GM18502 (cell line): ENCODE data around the gene HOXC4.
"Not testable (repeated sequence)": the region's sequence is repeated elsewhere in the genome, so short reads cannot be mapped to it uniquely, and the experiment has no call there.

Experiments used
- ATAC-seq: cut with Tn5 transposase; IDR thresholded peaks from one replicate; pipeline ENCODE4 v1.9.1; 2021; ENCODE audit warnings: mild to moderate bottlenecking; ENCODE audit not compliant: unreplicated experiment, poor library complexity

HOXC4 gene

DNA sequence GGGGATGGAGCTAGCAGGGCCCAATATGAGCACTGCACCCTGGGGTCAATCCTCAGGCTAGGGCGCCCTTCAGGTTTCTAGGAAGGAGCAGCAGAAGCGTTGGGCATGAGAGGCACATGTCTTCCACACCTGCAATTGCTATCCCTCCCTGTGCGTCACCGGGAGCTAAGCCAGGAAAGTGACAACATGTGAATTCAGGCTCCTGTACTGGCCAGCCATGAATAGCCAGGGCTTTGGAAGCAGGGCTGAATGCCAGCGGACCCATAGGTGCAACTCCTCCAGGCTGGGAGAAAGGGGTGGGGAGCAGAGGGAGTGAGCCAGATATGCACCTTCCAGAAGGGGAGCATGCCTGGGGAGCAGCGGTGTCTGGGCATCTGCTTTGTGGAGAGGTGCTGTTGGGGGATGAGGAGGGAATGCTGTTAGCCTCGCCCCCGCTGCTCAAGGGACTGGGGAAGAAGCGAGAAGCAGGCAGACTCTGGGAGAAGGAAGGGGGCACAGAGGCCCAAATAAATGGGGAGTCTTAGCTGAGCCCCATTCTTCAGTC is 14.7 kb upstream of the HOXC4 start:
- ATAC-seq = no peak

DNA sequence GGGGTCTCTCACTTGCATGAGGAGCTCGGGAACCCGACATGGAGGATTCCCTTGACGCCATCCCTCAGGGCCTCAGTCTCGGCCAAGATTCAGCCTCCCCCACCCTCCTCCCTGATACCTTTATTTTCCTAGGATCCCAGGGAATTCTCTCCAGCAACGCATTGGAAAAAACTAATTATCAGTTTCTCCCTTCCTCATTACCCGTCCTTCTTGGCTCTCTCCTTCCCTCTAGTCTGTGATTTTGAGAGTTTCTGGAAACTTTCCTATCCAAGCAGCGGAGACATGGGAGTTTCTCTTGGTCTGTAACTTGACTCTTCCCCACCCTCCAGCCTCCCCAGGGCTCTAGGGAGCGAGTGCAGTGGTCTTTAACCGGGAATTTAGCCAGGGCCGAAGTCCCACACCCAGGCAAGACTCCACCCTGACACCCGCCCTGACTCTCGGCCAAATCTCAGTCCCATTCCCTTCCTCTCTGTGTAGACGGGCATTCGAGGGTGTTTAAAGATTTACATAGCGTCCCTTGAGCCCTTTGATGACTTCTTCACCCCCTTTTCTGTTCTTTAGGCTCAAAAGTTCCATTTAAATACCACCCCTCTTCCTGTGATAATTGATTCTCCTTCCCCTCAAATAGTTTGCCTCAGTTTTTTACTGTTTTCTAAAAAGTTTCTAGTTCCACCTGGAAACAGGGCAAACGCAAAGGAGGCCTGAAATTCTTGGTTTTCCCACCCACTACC is 14.1 kb upstream of the HOXC4 start:
- no peak for ATAC-seq

DNA sequence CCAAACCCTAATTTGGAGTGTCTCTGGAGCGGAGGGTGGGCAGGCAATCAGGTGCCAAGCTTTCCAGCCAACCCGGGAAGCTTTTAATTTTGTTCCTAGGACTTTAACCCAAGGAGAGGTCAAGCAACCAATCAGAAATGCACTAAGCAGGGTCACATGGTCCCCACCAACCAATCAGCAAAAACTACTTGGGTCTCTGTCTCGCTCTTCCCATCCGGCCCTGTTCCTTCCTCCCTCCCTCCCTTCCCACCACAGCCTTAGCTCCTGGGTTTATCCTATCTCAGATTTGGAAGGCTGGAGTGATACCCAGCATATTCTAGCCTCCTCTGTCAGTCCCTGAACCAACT is 13.5 kb upstream of the HOXC4 start:
- ATAC-seq = no peak

DNA sequence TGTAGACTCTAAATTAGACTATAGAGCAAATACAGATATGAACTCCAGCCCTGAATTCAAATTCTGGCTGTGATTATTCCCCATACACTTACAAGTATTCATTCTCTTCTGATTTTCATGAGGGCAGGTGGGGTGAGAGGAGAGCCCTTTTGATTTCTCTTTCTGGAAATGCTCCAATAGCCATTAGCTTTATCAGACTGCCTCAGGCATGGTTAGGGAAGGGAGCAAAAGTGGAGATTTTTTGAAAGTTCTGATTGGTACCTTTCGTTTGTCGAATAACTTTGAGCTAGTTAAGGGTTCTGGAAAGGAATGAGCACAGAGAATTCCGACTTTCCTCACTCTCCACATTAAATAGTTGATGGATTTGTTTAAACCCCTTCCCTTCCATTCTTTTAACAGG is 13.0 kb upstream of the HOXC4 start:
- no peak for ATAC-seq

DNA sequence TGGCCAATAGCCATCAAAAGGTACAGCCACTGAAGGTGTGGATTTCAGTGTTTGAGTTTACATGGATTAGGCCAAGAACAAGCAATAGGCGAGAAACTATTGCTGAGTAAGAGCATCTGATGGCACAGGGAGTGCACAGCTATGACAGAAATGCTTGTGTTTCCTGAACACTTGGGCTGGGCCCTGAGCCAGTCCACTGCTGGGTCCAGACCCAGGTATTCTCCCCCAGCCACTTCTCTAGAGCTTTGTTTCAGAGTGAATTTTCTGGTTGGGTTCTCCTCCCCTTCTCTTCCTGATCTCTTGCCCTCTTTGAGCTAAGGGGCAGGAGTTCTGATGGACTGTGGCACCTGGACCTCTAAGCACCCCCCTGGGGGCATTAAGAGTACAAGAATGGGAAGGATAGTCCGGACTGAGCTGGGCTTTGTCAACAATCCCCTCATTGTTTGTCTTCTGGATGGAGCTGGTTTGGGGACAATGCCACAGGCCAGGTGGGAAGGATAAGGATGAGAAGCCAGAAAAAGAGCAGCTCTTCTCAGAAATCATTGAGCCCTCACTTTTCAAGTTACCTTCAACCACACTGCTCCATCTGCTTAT is 12.4 kb upstream of the HOXC4 start:
- no peak for ATAC-seq

DNA sequence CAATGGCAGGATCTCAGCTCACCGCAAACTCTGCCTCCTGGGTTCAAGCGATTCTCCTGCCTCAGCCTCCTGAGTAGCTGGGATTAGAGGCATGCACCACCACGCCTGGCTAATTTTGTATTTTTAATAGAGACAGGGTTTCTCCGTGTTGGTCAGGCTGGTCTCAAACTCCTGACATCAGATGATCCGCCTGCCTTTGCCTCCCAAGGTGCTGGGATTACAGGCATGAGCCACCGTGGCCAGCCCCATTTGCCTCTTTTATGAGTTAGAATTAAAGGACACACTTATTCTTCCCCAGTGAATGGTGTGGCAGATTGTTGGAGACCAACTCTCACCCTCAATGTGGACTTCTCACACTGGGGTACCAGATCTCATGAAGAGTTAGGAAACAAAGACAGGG is 11.6 kb upstream of the HOXC4 start:
- ATAC-seq = not testable (repeated sequence)

DNA sequence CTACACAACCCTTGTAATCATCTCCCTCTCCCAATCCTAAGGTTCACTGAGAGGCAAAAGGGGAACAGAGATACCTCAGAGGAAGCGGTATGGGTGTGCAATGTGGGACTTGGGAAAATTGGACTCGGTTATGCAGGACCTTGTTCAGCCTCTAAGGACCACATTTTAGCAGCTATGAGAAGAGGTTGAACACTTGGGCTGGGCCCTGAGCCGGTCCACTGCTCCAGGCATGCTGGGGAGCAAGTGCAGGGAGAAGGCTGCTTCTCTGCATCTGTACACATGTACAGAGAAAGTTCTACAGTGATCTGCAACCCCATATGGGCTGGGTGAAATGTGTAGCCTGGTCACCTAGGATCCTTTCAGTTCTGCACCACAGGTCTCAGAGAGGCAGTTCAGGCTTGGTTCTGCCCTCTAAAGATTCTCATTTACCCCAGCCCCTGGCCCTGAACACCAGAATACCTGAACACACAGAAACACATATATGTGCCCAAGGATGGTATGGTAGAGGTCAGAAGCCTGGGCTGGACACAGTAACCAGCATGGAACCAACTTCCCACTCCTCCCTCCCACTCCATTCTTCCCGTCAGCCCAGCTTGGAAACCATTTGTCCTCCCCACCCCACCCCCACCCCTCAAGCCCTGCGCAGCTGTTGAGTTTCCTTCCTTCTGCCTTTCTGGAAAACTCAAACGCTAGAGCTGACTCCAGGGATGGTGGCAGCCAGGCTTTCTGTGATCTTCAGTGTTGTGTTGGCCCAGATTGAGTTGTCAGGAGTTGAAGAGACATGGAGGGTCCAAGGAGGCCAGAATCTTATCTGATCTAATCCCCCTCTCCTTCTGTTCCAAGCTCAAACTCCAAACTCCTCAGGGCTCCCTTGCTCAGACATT is 10.4 kb upstream of the HOXC4 start:
- no peak for ATAC-seq

DNA sequence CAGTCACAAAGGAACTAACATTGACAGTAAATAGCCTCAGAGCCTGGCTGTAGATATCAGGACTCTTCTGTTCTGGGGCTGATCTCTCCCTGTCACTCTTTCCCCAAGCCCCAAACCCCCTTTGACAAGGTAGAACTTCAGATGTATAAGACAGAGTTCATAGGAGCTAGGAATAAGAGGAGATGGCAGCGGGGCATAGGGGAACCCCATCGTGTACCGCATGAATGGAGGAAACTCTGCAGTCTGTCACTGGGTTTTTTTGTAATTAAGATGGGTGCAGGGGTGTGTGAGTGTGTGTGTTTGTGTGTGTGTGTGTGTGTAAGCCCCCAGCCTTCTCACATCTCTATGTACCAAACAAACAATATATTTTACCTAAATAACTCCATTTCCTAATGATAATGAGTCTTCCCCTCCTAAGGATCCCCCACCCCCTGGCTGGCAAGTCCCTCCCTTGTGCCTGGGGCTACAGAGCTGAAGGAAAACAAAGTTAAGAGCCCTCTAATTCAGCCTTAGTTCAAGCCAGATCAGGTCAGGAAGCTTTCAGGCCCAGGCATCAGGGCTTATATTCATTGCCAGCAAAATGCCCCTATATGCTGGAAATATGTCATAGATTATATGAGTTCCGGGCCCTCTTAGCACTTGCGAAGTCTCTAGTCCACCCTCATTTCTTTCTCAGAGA is 9.1 kb upstream of the HOXC4 start:
- ATAC-seq = no peak

DNA sequence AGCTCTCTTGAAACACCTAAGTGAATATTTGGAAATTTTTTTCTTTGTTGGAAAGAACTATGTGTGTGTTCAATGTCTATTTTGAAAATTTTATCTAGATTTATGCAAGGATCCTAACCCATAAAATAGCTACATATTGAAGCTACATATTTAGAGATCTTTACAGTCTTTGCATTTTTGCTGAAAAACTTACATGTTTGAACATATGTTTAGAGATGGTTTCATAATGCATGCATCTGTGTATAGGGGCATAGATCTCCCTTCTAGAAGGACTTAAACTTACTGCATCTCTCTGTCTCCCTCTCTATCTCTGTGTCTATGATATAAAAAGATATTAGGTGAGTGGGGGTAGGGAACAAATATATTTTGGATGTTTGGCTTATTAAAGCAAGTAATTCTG is 8.2 kb upstream of the HOXC4 start:
- ATAC-seq = no peak

DNA sequence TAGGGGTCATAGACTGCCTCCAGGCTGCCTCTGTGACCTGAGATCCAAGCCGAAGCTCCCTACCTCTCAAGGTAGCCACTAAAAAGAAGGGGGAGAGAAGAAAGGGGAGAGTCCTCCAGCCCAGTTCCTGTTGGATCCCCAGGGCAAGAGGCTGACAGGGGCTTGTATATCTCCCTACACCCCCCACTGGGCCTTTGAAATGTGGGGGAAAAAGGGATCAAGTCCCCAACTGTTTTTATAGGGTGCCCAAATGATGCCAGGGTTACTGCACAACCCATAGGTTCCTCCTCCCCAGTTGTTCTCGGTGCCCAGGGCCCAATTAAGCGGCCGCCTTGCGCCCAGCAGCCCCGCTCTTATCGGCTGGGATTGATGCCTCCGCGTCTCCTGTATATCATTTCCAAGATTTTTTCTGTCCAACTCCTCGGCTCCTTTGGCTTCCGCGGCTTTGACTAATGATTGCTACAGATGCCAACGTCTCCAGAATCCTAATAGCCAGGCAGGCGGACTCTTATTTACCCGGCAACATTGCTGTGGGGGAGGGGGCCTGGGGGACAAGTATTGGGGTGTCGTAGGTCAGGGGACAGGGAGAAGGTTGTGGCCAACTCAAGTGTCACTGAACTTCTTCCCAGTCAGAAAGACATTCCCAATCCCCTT is 7.6 kb upstream of the HOXC4 start:
- no peak for ATAC-seq

DNA sequence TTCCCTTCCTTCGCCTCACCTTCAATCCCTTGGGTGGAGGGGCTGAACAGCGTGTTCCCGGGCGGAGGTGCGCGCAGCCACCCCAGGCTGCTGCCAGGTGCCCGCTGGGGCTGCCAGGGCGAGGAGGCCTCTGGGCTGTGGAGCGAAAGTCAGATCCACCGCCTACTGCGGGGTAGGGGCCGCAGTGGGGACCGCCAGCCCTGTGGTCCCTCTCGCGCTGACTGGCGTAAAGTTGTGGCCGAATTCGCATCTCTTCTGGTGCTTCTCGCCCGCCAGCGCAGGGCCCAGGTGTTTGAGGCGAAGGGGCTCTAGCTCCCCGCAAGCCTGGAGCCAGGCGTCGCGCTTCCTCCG is 6.9 kb upstream of the HOXC4 start:
- no peak for ATAC-seq

DNA sequence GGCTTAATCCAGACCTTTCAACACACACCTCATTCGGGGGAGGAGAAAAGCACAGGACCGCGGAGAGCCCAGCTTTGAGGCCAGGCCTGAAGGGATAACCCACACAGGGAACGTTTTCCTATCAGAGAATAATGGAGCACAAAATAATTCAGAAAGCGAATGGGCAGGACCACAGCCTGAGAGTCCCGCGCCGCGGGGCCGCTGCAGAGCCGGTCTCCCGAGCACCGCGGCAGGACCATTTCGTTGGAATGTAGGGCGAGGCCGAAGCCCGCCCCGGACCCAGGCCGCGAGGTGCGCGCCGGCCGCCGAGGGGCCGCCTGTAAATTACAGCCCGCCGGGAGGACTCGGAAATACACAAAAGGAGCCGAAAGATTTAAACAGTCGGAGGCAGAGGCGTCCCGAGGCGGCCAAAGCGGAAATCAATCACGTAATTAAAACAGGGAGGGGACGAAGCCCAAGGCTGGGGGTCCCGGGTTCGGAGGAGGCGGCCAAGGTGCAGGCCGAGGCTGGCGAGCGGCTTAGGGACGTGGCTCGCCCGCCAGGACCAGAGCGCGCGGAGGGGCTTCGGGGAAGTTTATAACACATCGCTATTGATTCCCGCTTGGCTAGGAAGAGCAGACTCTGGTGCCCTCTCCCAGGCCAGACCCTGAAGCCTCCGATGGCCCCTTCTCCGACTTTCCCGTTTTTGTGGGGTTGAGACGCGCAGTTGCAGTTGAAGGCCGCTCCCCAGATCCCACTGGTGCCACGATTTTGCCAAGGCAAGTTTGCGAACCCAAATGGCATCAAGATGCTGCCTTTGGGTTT is 6.3 kb upstream of the HOXC4 start:
- no peak for ATAC-seq

DNA sequence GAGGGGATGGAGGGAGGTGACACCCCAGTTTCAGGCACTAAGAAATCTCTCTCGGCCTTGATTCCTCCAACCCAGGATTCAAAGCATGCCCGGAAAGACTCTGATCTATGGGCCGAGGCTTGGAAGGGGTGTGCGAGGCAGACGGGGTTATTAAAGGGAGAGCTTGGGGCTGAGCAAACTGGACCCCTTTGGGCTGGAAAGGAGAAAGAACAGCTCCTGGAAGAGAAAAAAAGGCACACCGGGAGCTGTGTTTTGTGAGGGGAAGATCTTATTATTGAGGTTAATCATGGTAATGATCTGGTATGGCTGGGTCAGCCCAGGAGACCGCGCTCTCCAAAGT is 5.7 kb upstream of the HOXC4 start:
- no peak for ATAC-seq

DNA sequence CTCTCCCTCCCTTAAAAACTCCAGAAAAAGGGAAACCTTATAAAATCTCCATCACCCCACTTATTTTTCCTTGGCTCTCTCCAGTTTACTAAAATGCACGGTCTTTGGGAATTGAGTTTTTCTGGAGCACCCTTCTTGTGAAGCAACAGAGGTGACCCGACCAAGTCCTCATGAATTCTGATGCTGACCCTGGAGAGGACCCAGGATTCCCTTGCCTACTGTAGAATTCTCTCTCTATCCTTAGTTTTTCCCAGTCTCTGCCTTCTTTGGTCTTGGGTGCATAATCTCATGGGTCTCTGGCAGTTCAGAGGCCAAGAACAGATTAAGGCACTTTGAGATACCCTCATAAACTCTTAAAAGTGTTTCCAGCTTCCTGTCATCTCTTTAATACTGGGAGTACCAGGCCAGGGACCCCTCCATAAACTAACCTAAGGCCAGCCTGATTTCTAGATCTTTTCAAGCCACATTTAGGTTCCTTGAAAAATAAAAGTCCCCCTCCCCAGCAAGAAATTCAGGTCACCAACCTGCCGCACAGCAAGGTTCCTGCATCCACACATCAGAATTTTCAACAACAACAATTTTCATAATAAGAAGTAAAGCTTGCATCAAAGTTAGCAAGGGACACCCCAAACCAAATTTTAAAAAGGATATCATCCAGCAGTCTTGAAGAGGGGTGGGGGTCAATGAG is 5.1 kb upstream of the HOXC4 start:
- ATAC-seq = no peak

DNA sequence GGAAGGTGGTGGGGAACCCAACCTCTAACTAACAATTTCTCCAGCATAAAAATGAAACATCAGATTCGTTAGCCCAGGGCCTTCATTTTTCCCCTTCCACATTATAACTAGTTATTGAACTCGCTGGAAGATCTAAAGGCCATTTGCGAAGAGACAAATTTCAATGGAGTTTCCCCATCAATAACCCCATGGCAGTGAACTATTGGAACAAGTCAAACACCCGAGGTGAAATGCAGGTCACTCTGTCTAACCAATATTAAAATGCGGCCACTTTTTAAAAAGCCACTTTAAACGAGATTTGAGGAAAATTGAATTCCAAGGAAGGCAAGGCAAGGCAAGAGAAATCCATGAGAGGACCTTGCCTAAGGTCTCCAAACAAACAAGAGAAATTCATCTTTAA is 4.5 kb upstream of the HOXC4 start:
- no peak for ATAC-seq

DNA sequence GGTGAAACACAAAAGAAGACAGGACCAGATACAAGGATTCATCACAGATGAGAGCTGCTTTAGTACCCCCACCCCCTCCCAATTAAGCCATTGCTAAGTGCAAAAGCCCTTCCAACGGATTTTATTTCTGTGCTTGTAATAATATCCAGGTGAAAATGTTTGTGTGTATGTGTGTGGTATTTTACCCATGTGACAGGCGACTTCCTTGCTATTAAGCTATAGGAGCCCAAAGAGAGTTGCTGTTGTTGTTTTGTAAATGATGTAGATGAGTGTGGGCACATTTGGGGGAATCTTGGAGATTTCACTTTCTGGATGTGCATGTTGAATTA is 3.2 kb upstream of the HOXC4 start:
- no peak for ATAC-seq

DNA sequence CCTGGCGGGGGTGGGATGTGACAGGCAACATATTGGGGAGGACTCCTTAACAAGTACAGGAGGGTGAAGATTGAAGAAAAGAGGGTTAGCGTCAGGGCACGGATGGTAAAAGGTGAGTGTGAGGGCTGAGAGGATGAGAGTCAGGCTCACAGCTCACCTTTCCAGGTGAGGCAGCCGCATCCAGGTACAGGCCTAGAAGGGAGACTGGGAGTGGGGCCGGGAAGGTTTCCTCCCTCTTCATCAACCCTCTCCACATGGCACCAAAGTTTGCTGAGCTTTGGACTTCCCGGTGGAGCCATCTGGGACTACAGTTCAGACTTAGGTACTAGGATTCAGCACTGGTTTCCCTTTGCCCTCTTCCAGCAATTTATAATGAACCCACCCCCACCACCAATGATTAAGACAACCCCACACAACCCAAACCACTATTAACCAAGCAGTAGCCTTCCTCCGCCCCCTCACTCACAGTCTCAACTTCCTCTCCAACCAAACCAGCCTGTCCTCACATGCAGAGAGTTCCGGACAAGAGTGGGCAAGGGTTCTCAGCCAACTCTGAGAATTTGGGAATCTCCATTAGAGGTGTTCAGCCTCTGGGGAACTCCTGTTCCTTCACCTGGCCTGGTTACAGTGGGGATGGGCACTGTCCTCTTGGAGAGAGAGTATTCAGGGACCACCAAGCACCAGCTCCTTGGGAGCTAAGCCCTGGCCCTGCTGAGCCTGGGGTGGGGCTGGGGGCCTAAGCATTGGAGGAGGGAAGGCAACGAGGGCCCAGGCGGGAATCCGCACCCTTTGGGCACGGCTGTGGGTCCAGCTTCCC is 2.4 kb upstream of the HOXC4 start:
- ATAC-seq = no peak

DNA sequence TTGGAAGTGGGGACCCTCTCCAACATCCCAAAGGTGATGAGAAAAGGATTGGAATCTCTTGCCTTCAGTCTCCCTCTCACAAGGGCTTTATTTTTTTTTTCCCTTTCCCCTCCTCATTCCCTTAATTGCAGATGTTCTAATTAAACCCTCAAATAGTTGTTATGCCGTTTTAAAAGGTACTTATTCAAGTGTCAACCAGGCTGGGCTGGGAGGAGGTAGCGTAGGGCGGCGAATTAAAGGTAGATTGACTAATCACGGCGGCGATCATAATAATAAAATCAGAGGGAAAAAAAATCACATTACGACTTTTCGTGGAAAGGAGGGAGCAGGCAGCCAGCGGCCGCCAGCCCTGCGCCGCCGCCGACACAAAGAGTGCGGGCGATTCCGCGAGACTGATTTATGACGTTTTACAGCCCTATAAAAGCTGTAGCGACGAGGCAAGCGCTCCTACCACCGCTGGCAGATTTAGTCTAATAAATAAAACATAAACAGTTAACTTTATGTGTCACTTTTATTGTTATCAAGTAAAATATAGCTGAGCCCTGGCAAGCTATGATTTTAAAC is 1.7 kb upstream of the HOXC4 start:
- no peak for ATAC-seq
